ENCODE results near the gene EIF5A. TPM values are rescaled to one million over a fixed set of nuclear protein-coding genes. Genes with fewer than 3 reads are reported as not detected.

Gene EIF5A
- total RNA-seq, 1 donor from 2014 or later = 323 TPM

DNA sequence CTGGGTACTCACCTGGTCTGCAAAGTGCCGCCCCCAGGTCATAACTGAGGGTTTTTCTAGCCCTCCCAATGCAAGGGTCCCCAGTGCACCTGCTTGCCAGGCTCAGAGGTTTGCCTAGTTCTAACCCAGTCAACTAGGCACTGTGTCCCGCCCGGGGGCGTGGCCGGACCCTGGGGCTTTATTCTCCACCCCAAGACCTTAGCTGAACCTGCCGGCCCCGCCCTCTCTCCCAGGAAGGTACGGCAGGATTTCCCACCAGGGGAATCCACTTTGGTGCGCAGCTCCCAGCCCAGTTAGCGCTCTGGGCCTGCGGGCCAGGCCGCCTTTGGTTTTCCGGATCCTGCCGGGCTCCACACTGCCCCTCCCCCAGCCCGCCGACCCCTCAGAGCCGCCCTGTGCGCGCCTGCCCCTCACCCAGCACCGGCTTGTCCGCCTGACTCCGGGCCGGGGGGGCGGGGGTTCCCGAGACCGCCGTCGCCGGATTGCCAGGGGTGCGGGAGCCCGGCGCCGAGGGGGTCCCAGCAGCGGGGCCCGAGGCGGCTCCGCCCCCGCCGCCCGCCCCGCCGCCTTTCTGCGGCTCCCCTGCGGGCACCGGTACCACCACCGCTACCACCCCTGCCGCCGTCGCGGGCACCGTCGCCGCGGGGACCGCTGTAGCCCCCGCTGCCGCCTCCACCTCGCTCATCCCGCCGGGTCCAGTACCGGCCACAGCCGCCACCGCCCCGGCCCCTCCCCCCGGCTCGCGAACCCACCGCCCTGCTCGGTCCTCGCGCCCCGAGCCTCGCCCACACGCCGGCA is 13.4 kb upstream of the EIF5A start:
- Mint-ChIP-seq H3K4me1 (ENCODE audit: low read depth) (peaks cover 8% of the 10 kb centered on the region), H3K4me3 (ENCODE audit: low read depth) (peak overlapping the region; percentile 20), H3K27ac (no peak overlapping the region), H3K9me3 (ENCODE audit: low read depth) (no peaks in the 10 kb centered on the region), H3K27me3 (peaks cover 53% of the 10 kb centered on the region), H3K36me3 (ENCODE audit: insufficient read depth) (no peaks in the 10 kb centered on the region)
- TF ChIP-seq, protein P1, sequence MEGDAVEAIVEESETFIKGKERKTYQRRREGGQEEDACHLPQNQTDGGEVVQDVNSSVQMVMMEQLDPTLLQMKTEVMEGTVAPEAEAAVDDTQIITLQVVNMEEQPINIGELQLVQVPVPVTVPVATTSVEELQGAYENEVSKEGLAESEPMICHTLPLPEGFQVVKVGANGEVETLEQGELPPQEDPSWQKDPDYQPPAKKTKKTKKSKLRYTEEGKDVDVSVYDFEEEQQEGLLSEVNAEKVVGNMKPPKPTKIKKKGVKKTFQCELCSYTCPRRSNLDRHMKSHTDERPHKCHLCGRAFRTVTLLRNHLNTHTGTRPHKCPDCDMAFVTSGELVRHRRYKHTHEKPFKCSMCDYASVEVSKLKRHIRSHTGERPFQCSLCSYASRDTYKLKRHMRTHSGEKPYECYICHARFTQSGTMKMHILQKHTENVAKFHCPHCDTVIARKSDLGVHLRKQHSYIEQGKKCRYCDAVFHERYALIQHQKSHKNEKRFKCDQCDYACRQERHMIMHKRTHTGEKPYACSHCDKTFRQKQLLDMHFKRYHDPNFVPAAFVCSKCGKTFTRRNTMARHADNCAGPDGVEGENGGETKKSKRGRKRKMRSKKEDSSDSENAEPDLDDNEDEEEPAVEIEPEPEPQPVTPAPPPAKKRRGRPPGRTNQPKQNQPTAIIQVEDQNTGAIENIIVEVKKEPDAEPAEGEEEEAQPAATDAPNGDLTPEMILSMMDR (IDR thresholded peaks at IDR 0.05; ENCODE audit: unreplicated experiment) = no peak
- DNase-seq (ENCODE audit: low spot score, unreplicated experiment) = peak; percentile 39

DNA sequence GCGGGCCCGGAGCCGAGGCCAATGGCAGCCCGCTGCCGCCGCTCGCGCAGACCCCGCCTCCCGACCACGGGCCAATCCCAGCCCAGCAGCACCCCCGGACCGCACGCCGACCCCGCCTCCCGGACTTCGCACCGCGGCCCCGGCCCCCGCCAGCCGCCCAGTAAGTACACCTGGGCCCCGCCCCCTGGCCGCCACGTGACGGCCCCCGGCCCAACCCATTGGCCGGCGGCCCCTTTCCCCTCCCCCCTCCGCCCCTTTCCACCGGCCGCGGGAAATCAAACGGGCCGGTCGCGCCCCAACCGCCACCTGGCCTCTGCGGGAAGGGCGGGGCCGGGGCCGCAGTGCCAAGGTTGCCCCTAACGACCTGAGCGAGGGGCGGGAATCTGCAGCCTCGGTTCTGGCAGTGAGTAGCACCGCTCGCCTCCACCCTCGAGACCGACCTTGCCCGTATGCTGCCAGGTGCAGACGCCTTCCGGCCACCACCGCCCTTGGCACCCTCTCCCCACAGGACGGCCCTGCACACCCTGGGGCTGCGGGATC is 12.7 kb upstream of the EIF5A start, which contains the start of gene YBX2:
Gene YBX2, minus strand, starts transcription at position 26 of the 540 bp plus-strand sequence. CDS start 139 bp downstream, outside the sequence.
- peak within 1 kb of the TSS; percentile 61 for H3K4me3 Mint-ChIP-seq (ENCODE audit: low read depth)
- TF ChIP-seq, protein P1 (IDR thresholded peaks at IDR 0.05; ENCODE audit: unreplicated experiment) = no peak
- no peaks in the 10 kb centered on the region for H3K36me3 Mint-ChIP-seq (ENCODE audit: insufficient read depth)
- H3K27ac Mint-ChIP-seq = no peak within 1 kb of the TSS
- peak; percentile 68 for DNase-seq (ENCODE audit: low spot score, unreplicated experiment)
- H3K9me3 Mint-ChIP-seq (ENCODE audit: low read depth) = no peaks in the 10 kb centered on the region
- peaks cover 53% of the 10 kb centered on the region for H3K27me3 Mint-ChIP-seq
- peaks cover 8% of the 10 kb centered on the region for H3K4me1 Mint-ChIP-seq (ENCODE audit: low read depth)

DNA sequence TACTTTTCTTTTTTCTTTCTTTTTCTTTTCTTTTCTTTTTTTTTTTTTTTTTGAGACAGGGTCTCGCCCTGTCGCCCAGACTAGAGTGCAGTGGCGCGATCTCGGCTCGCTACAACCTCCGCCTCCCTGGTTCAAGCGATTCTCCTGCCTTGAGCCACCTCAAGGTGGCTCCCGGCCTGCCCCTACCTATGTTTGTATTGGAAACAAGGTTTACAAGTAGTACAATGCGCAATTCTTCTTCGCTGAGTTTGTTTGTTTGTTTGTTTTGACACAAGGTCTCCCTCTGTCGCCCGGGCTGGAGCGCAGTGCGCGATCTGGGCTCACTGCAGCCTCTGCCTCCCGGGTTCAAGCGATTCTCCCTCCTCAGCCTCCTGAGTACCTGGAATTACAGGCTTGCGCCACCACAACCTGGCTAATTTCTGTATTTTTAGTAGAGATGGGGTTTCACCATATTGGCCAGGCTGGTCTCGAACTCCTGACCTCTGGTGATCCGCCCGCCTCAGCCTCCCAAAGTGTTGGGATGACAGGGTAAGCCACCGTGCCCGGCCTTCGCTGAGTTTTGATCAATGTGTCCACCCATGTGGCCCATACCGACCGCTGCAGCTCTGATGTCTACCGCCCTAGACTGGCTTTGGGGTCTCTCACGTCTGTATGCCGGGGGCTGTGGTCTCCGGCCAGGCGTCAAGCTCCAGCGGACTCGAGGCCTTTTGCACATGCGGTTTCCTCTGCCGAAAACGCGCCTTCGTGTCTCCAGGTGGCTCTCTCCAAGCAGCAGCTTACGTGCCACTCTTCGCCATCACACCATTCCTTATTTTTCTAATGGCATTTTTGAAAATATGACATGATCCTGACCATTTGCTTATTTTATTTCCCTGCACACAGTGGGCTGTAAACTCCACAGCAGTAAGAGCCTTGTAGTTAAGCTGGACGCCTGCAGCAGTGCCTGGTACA is 11.9 kb upstream of the EIF5A start:
- Mint-ChIP-seq H3K27ac (no peak overlapping the region), H3K36me3 (ENCODE audit: insufficient read depth) (no peaks in the 10 kb centered on the region), H3K4me3 (ENCODE audit: low read depth) (peak overlapping the region; percentile 61), H3K27me3 (peaks cover 56% of the 10 kb centered on the region), H3K4me1 (ENCODE audit: low read depth) (peaks cover 8% of the 10 kb centered on the region), H3K9me3 (ENCODE audit: low read depth) (no peaks in the 10 kb centered on the region)
- TF ChIP-seq, protein P1 (IDR thresholded peaks at IDR 0.05; ENCODE audit: unreplicated experiment) = peak; percentile 9
- no peak for DNase-seq (ENCODE audit: low spot score, unreplicated experiment)

DNA sequence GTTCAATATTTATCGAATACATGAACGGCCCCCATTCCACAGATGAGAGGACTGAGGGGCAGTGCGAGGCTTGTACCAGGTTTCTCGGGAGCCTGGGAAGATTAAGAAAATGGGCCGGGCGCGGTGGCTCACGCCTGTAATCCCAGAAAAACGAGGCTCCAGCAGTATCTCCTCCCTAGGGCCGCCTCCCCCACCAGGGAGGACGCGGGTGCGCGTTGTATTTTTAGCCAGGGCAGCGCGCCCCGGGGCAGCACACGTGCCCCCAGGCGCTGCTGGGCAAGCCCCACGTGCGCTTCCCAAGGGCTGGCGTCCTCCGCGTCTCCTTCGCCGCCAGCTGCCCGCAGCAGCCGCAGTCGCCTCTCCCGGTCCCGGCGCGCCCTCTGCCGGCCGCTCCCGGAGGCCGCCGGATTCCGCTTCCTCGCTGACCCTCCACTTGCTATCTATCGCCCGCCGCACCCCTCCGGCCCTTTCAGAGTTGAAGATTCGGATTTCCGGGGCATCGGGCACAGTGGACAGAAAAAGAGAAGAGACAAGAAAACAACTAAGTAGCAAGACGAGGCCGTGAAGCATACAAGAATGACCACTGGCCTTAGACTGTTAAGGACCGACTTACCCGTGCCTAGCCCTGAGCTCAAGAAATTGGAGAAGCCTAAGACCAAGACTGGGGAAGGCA is 11.1 kb upstream of the EIF5A start:
- Mint-ChIP-seq H3K4me3 (ENCODE audit: low read depth) (peak overlapping the region; percentile 11), H3K27me3 (peaks cover 50% of the 10 kb centered on the region), H3K9me3 (ENCODE audit: low read depth) (no peaks in the 10 kb centered on the region), H3K4me1 (ENCODE audit: low read depth) (peaks cover 8% of the 10 kb centered on the region), H3K36me3 (ENCODE audit: insufficient read depth) (no peaks in the 10 kb centered on the region), H3K27ac (no peak overlapping the region)
- DNase-seq (ENCODE audit: low spot score, unreplicated experiment) = peak; percentile 86
- TF ChIP-seq, protein P1 (IDR thresholded peaks at IDR 0.05; ENCODE audit: unreplicated experiment) = peak; percentile 98
